ENCODE results near the gene LRRFIP1.
A peak's percentile ranks its signal among the peaks of the same experiment; 100 is the strongest.
"Not testable (repeated sequence)": the region's sequence is repeated elsewhere in the genome, so short reads cannot be mapped to it uniquely, and the experiment has no call there.

The LRRFIP1 gene

DNA sequence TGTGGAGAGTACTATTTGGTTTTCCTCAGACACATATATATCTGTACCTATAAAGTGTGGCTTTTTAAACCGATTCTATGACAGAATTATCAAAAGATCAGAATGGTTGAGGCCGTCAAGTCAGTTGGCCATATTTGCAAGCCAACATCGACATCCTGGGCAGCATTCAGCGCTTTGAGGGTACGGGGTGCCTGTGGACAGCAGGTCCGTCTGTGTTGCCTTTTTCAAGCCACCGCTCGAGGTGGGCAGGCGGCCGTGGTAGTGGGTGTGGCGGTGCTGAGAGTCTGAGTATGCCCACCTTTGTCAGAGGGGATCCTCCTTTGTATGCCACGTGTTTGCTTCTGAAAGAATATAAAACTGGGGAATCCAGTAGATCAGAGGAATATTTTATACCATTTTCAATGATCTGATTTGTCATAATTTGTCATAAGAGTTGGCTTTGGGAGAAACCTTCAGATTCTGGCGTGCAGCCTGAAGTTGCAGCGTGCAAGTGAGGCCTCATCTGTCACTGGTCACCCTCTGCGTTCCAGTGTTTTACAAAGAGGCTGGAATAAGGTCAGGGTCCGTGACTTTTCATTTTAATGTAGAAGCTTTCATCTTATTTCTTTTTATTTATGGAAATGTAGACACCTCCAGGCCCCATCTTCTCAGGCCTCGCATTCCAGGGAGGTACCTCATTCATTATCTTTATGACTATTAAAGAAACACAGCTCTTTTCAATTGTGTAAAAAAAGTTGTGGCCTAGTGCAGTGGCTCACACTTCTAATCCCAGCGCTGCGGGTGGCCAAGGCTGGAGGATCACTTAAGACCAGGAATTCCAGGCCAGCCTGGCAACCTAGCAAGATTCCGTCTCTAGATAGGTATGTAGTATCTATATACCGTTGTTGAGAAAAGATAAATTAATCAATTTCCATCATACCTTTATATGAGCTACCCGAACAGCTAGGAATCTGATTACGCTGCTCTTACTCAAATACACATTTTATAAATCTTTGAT, 133.4 kb downstream of the LRRFIP1 start:
- DNase-seq (ENCODE audit: insufficient read length, low spot score) = no peak
- FAIRE-seq = no peak

- not testable (repeated sequence) for DNase-seq (ENCODE audit: insufficient read length, low spot score)
- peak; percentile 86 for FAIRE-seq
Observed at GRCh38 chr2:237762291-237763182, 135.2 kb downstream of the LRRFIP1 start.

DNA sequence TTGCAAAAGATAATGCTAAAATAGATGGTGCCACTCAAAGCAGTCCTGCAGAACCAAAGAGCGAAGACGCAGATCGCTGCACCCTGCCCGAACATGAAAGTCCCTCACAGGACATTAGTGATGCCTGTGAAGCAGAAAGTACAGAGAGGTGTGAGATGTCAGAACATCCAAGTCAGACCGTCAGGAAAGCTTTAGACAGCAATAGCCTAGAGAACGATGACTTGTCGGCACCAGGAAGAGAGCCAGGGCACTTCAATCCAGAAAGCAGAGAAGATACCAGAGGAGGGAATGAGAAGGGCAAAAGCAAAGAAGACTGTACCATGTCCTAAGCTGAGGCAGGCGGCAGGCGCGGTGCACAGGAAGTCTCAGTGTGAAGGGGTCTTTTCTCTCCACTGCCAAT, 136.4 kb downstream of the LRRFIP1 start:
- peak; percentile 74 for FAIRE-seq

GRCh38 chr2:237765122-237765521, 137.7 kb downstream of the LRRFIP1 start:
- not testable (repeated sequence) for FAIRE-seq

More for the DNA sequence above, 136.4 kb downstream of the LRRFIP1 start:
- DNase-seq (ENCODE audit: insufficient read length, low spot score) = no peak

GRCh38 chr2:237765875-237766274, 138.5 kb downstream of the LRRFIP1 start:
- DNase-seq (ENCODE audit: insufficient read length, low spot score) (no peak), FAIRE-seq (no peak)

More at GRCh38 chr2:237765122-237765521, 137.7 kb downstream of the LRRFIP1 start:
- not testable (repeated sequence) for DNase-seq (ENCODE audit: insufficient read length, low spot score)

- DNase-seq (ENCODE audit: insufficient read length, low spot score) (no peak), FAIRE-seq (no peak)
Observed at GRCh38 chr2:237766340-237766739, 139.0 kb downstream of the LRRFIP1 start.

DNA sequence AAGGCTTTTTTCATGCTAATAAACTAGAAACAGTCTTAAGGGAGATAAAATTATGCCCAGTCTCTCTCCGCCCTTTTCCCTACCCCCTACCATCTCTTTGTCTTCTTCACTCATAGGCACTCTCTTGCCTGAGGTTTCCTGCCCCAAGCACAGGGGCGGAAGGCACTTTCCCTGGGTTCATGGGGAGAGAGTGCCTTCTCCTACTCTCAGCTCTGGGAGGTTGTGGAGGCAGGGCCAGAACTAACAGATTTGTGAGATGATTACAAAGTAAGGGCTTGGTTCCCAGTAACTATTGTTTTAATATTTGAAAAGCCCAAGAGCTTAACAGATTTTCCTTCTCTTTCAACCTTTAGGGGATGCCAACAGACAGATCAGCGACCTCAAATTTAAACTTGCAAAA, 145.1 kb downstream of the LRRFIP1 start:
- FAIRE-seq = no peak

DNA sequence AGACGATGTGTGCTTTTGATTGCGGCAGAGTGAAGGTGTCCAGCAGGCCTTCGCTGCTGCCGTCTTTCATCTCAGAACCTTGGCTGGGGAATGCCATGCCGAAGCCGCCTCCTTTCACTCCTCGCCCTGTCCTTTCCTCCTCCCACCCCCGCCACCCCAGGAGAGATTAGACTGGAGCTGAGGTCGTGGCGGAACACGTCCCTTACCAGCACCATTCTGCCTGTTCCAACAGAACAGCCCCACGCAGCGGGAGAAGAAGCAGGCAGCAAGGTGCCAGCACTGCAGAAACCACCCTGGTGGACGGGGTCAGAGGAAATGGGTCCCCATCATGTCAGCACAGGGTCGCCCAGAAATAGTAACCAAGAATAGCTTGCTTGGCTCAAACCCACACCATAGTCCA, 146.4 kb downstream of the LRRFIP1 start:
- DNase-seq (ENCODE audit: insufficient read length, low spot score) (no peak), FAIRE-seq (no peak)

More for the DNA sequence above, 145.1 kb downstream of the LRRFIP1 start:
- DNase-seq (ENCODE audit: insufficient read length, low spot score) = no peak

GRCh38 chr2:237774811-237775553, 147.6 kb downstream of the LRRFIP1 start:
- peak; percentile 38 for FAIRE-seq
- peak; percentile 58 for DNase-seq (ENCODE audit: insufficient read length, low spot score)

DNA sequence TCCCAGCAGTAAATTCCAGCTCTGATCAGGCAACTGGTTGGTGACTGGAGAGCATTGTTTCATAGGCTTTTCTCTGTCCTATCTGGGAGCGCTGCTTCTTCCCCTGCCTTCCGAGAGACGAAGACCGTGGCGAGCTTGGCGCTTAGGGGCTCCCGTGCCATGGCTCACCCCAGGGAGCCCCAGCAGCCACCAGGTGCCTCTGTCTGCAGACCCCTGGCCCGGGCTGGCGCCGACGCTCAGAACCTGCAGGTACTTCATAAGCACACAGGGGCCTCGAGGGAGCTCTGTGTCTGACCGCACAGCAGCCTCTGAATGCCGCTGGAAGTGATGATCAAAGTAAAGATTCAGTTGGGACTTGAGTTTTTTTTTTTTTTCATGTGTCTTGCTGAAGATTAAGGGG, 152.1 kb downstream of the LRRFIP1 start:
- no peak for FAIRE-seq
- no peak for DNase-seq (ENCODE audit: insufficient read length, low spot score)

DNA sequence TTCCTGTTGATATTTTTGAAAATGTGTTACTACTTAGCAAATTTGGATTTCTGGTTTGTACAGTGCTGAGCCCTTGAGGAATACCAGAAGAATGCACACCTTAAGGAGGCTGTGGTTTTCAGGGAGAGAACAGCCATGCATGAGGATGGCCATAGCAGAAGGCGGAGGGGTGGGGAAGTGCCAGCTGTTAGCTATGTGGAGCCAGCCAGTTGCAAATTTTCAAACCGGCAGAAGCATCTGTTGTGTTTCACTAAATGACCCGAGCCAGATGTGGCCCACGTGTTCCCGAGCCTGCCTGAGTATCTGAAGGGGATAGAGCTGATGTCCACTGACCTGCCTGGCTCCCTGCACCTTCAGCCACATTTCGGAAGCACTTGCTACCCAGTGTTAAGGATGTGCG, 154.8 kb downstream of the LRRFIP1 start:
- no peak for FAIRE-seq
- no peak for DNase-seq (ENCODE audit: insufficient read length, low spot score)

DNA sequence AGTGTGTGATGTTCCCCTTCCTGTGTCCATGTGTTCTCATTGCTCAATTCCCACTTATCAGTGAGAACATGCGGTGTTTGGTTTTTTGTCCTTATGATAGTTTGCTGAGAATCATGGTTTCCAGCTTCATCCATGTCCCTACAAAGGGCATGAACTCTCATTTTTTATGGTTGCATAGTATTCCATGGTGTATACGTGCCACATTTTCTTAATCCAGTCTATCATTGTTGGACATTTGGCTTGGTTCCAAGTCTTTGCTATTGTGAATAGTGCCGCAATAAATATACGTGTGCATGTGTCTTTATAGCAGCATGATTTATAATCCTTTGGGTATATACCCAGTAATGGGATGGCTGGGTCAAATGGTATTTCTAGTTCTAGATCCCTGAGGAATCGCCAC, 156.3 kb downstream of the LRRFIP1 start:
- not testable (repeated sequence) for DNase-seq (ENCODE audit: insufficient read length, low spot score); FAIRE-seq

DNA sequence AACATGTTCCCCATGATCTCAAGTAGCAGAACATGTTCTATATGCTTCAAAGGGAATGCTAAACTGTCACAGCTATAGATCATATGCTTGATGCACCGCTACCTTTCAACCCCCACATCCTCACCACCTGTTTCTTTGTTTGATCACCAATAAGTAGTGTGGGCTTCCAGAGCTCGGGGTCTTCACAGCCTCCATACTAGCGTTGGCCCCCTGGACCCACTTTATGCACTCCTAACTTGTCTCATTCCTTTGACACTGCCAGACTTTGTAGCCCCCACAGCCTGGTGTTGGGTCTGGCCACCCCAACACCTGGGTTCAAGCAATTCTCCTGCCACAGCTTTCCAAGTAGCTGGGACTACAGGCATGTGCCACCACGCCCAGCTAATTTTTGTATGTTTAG, 159.5 kb downstream of the LRRFIP1 start:
- DNase-seq (ENCODE audit: insufficient read length, low spot score) (no peak), FAIRE-seq (no peak)

DNA sequence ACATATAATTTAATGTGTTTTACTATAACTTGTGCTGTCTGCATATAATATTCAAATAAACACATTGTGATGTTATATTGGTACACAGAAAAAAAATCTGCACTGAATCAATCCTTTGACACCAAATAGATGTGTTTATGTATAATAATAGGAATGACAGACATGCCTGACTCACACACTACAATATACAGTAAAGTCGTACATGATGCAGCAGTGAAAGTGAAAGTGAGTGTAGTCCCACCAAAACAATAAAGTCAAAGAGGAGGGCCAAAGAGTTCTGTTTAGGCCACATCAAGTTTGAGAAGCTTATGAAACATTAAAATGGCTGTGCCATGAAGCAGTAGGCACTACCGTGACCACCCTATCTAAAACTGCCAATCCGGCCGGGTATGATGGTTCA, 163.0 kb downstream of the LRRFIP1 start:
- FAIRE-seq = no peak
- DNase-seq (ENCODE audit: insufficient read length, low spot score) = peak; percentile 23

DNA sequence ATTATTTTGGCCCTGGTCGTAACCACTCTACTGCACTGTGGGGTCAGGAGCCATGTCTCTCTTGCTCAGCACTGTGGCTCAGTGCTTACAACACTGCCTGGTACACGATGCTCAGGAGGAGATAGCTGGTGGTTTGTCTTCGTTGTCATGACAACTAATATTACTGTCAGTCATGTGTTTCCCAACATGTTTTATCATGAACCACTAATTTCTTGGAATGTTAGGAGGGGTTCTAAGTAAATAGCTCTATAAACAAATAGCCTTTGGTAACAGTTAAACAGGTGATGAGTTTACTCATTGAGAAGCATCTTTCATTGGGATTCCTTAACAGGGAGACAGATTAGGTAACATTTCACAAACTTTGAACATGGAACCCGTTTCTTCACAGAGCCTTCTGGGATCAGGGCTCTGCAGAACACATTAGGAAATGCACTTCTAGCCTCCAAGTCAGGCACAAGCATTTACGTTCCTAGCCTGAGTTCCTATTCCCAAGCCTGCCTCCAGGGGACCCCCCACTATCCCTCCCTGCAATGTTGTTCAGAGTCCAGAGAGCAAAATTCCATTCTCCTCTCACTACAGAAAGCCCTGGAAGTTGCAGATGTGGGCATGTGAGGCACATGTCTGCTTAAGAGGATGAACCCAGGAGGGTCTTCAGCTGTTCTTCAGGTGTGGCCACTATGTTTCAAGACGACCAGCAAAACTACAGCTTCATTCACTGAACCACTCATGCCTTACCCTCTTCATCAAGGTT, 164.8 kb downstream of the LRRFIP1 start:
- FAIRE-seq (no peak), DNase-seq (ENCODE audit: insufficient read length, low spot score) (peak; percentile 10)

DNA sequence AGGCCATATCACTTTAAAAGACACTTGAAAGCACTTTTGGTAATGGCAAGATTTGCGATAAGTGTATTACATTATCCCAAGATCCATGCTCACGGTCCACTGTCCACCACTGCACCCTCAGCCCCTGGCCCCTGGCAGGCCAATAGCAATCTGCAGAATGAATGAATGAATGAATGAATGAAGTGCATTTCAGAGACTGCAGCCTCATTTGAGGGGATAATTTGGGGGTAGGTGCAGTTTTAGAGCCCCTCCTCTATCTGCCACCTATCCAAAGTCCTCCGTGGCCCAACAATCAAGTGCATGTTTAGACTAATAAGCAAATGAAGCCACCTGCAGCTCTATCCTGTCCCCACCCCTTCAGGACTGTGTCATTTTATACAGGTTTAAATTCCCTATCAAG, 169.9 kb downstream of the LRRFIP1 start:
- DNase-seq (ENCODE audit: insufficient read length, low spot score) = no peak
- no peak for FAIRE-seq

- no peak for FAIRE-seq
- DNase-seq (ENCODE audit: insufficient read length, low spot score) = no peak
Observed at GRCh38 chr2:237798236-237799059, 171.1 kb downstream of the LRRFIP1 start, which contains the start of gene RBM44. RBM44 (plus strand) TSS chr2:237798779; CDS start chr2:237813610, 14,831 bp downstream.

- no peak for FAIRE-seq
- no peak for DNase-seq (ENCODE audit: insufficient read length, low spot score)
Observed at GRCh38 chr2:237799060-237799428, 171.7 kb downstream of the LRRFIP1 start.

- FAIRE-seq (no peak), DNase-seq (ENCODE audit: insufficient read length, low spot score) (no peak)
Observed at GRCh38 chr2:237801466-237801865, 174.1 kb downstream of the LRRFIP1 start.
